HepG2 (cell line): ENCODE measurements around the gene REEP6. TPM values are rescaled to one million over a fixed set of nuclear protein-coding genes. Genes with fewer than 3 reads are reported as not detected.

ENCODE experiments used
- ATAC-seq: fragments of 200-7000 bp; cut with Tn5 transposase; 3 replicates; pipeline ENCODE4 v1.9.1; 2020; ENCODE audit warnings: mild to moderate bottlenecking, moderate library complexity
- BruUV-seq: library from RNA; stranded (reverse); fragments of 400-500 nt; replicated peaks from 2 replicates; lab custom pipeline; 2021; lab: Mats Ljungman, UMichigan
- CTCF ChIA-PET: fragments of 300-600 bp; formaldehyde crosslinking; extraction: SDS; loops from one replicate; lab custom pipeline; 2021; ENCODE audit warnings: low total read pairs, inconsistent platforms, low intra/inter-chr PET ratio; lab: Yijun Ruan, JAX
- POLR2A ChIA-PET: fragments of 350-600 bp; sonication (Branson Sonifier 250); formaldehyde crosslinking; loops from one replicate; lab custom pipeline; 2020; ENCODE audit warnings: antibody characterized with exemption, inconsistent platforms; lab: Yijun Ruan, JAX
- DNase-seq: peaks from one replicate; pipeline ENCODE4 v3.0.0-alpha.2; 2015; ENCODE audit warnings: low spot score
- FAIRE-seq: peaks from 3 replicates; lab custom pipeline; 2011; peaks lifted over from hg19 to GRCh38; lab: Jason Lieb, UNC
- H2AFZ ChIP-seq: one replicate; pipeline ENCODE4 v1.6.1; 2011; ENCODE audit warnings: low read length, inconsistent platforms
- H3K27ac ChIP-seq: fragments of 300-600 bp; 3 replicates; pipeline ENCODE4 v1.8.0; 2011; ENCODE audit warnings: mixed run types, mild to moderate bottlenecking, mixed read lengths, low read length, inconsistent platforms; ENCODE audit not compliant: insufficient read depth; ENCODE audit errors: extremely low read length
- H3K27me3 ChIP-seq, 2 experiments: fragments of 200-600 bp in 1 of 2; 2 replicates in 1 of 2; 3 replicates in 1 of 2; pipeline versions ENCODE4 v1.6.0 to v1.8.0; 2011; ENCODE audit warnings: low read length in 2 of 2, mild to moderate bottlenecking in 2 of 2, moderate library complexity in 2 of 2, inconsistent platforms in 1 of 2; ENCODE audit not compliant: insufficient read depth in 2 of 2, control insufficient read depth in 1 of 2
- H3K36me3 ChIP-seq, 2 experiments: fragments of 200-600 bp in 1 of 2; replicated peaks in 1 of 2; 2 replicates in 1 of 2; 3 replicates in 1 of 2; pipeline versions ENCODE4 v1.5.1 to v1.8.0; 2011; ENCODE audit warnings: low read length in 2 of 2, inconsistent platforms in 1 of 2; ENCODE audit not compliant: insufficient read depth in 2 of 2, control insufficient read depth in 1 of 2
- H3K4me1 ChIP-seq: 2 replicates; pipeline ENCODE4 v1.5.1; 2012; ENCODE audit warnings: low read length, inconsistent platforms; ENCODE audit not compliant: insufficient read depth
- H3K4me2 ChIP-seq: 2 replicates; pipeline ENCODE4 v1.6.0; 2011; ENCODE audit warnings: low read depth, low read length, inconsistent platforms
- H3K4me3 ChIP-seq, 3 experiments: fragments of 200-600 bp in 1 of 3; sonication (generic), shearing (Covaris generic) in 1 of 3; replicated peaks in 1 of 3; 2 replicates each; pipeline ENCODE4 v1.5.1; 2011 to 2016; ENCODE audit warnings: low read length in 3 of 3, inconsistent platforms in 2 of 3, low read depth in 2 of 3, mild to moderate bottlenecking in 2 of 3, control low read depth in 1 of 3, mixed read lengths in 1 of 3; ENCODE audit not compliant: insufficient read depth in 1 of 3
- H3K79me2 ChIP-seq: one replicate; pipeline ENCODE4 v1.6.1; 2011; ENCODE audit warnings: low read length, inconsistent platforms; ENCODE audit not compliant: insufficient read depth
- H3K9ac ChIP-seq: 2 replicates; pipeline ENCODE4 v1.6.0; 2011; ENCODE audit warnings: mild to moderate bottlenecking, low read depth, low read length, inconsistent platforms; ENCODE audit not compliant: insufficient read depth
- H3K9me3 ChIP-seq: 2 replicates; pipeline ENCODE4 v1.5.1; 2012; ENCODE audit warnings: mild to moderate bottlenecking, low read length
- H4K20me1 ChIP-seq: 2 replicates; pipeline ENCODE4 v1.6.0; 2011; ENCODE audit warnings: inconsistent platforms, mild to moderate bottlenecking, low read length, moderate library complexity; ENCODE audit not compliant: insufficient read depth
- NONO ChIP-seq, 2 experiments: fragments of 450-650 bp in 1 of 2; sonication (generic) in 1 of 2; formaldehyde crosslinking in 1 of 2; IDR thresholded peaks in 1 of 2; conservative IDR thresholded peaks in 1 of 2; 2 replicates each; pipeline versions ENCODE4 v1.6.1 to v1.8.0; 2017 to 2022; ENCODE audit warnings: mild to moderate bottlenecking in 1 of 2, missing genetic modification reagents in 1 of 2, moderate library complexity in 1 of 2
- ZBTB33 ChIP-seq: sonication (generic); formaldehyde crosslinking; IDR thresholded peaks from 2 replicates; pipeline ENCODE4 v1.4.0; 2020; ENCODE audit warnings: missing genetic modification reagents
- ZBTB43 ChIP-seq: sonication (generic); formaldehyde crosslinking; conservative IDR thresholded peaks from 2 replicates; pipeline ENCODE4 v1.4.0; 2020; ENCODE audit warnings: missing genetic modification reagents
- ZNF704 ChIP-seq: sonication (generic); formaldehyde crosslinking; IDR thresholded peaks from 2 replicates; pipeline ENCODE4 v1.8.1; 2023; ENCODE audit warnings: mild to moderate bottlenecking, inconsistent platforms, moderate library complexity, missing genetic modification reagents, borderline replicate concordance
- WGBS: methylation state at CpG from one replicate; pipeline ENCODE4 v1.1.6; 2017; ENCODE audit warnings: low lambda C conversion rate; 5-methylcytosine and 5-hydroxymethylcytosine counted together
- in situ Hi-C: cut with HindIII; loops from 2 replicates; pipeline ENCODE4 v1.10.0; 2017; ENCODE audit warnings: low pct_unique_long_range_greater_than_20kb; ENCODE audit not compliant: extremely low pct_ligation_motif_present
- intact Hi-C: fragments of 100-400 bp; cut with micrococcal nuclease; formaldehyde crosslinking; loops from one replicate; pipeline ENCODE4 v1.10.0; 2022; ENCODE audit not compliant: unreplicated experiment
- polyA plus RNA-seq, 8 experiments: library from polyadenylated mRNA; depleted of rRNA in 3 of 8; stranded (reverse) in 7 of 8; unstranded in 1 of 8; fragments of >200 nt; fragmentation: Illumina TruSeq in 4 of 8; extraction: Trizol in 4 of 8; gene quantifications; 2 replicates each; pipeline versions ENCODE4 v1.2.1 to v1.2.3, GENCODE V29; 2011 to 2016; ENCODE audit warnings: low read depth in 4 of 8, missing spikeins in 1 of 8, mixed read lengths in 1 of 8; ENCODE audit not compliant: insufficient read depth in 1 of 8
- total RNA-seq, 5 experiments: library from RNA; depleted of rRNA; stranded (reverse); fragments of >200 nt; fragmentation: Illumina TruSeq; extraction: Trizol; gene quantifications; 2 replicates each; pipeline ENCODE4 v1.2.3, GENCODE V29; 2016; ENCODE audit warnings: low read depth in 1 of 5

REEP6 gene
- total and polyA plus RNA-seq, 2 of the 13 experiments (the other 11 are each of a cell fraction or from before 2014, with no cell fraction given) = 10.0 to 28.8 TPM

DNA sequence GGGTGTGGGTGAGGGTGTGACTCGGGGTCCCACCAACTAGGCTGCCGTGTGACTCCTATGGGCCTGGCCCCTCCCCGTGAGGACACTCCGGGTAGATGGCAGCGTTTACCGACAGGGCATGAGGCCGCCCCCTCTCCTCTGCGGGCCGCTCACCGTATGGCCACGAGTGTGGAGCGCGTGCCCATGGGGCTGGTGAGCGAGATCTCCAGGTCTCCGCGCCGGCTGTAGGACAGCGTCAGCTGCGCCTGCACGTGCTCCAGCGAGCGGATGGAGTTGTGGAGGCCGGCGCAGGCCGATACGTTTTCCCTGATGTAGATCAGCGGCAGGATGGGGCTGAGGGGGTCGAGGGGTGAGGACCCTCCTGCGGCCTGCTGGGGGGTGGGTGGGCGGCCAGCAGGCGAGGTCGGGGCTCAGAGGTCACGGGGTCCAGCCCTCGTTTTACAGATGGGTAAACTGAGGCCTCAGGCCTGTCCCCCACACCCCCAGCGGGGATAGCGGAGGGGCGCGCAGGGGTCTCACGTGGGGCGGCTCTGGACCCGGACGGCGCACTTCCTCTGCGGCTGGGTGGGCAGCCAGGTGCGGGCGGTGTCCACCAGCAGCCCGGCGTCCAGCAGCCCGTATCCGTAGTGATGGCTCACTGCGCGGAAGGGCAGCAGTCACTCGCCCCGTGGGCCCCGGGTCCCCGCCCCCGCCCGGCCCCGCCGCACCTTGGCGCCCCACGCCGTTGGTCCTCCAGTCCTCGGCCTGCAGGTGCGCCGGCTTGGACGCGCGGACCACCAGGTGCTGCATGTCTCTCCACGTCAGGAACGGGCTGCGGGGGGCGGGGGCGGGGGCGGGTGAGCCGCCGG lies 7.6 kb upstream of the REEP6 start:
- H2AFZ ChIP-seq = no peak overlapping the region
- no peak overlapping the region for H3K27ac ChIP-seq
- peaks cover 4% of the 10 kb centered on the region for H3K79me2 ChIP-seq
- peaks cover 33% of the 10 kb centered on the region for H3K4me1 ChIP-seq
- no peaks in the 10 kb centered on the region for H3K27me3 ChIP-seq
- DNase-seq (no peak), FAIRE-seq (no peak), ATAC-seq (no peak)
- H4K20me1 ChIP-seq = 0 out of 2 replicates have a peak, but pooled peaks cover 3% of the 10 kb centered on the region
- intact Hi-C loops (no loop called here), in situ Hi-C loops (no loop called here)
- ChIA-PET POLR2A (interaction anchor here (2.7 kb wide), 1 partner anchor 9 kb away, joined by 29 read pairs; the partner anchor contains the start of gene REEP6), CTCF (no interaction called here)
- BruUV-seq = no TSS peak
- H3K9me3 ChIP-seq = no peaks in the 10 kb centered on the region
- TF ChIP-seq ZBTB33 (CRISPR knock-in tag) (peak; percentile 81; the same call in 1 of the 2 replicates), ZBTB43 (no peak)
- H3K9ac ChIP-seq = no peak overlapping the region
- H3K4me2 ChIP-seq = no peak overlapping the region
- WGBS = 94% methylated on average over 34 of the region's 77 CpGs
- no peak overlapping the region for H3K4me3 ChIP-seq
- H3K36me3 ChIP-seq = no peaks in the 10 kb centered on the region

- H3K4me2 ChIP-seq = no peak overlapping the region
- POLR2A ChIA-PET = no interaction called here
- FAIRE-seq (no peak), ATAC-seq (no peak), DNase-seq (no peak)
- no peak overlapping the region for H3K9ac ChIP-seq
- peaks cover 34% of the 10 kb centered on the region for H3K4me1 ChIP-seq
- WGBS = 92% methylated on average over 10 of the region's 23 CpGs
- H3K79me2 ChIP-seq = no peaks in the 10 kb centered on the region
- no peak for TF ChIP-seq NONO (IDR thresholded peaks at IDR 0.05)
- TF ChIP-seq NONO (CRISPR knock-in tag; conservative IDR thresholded peaks at IDR 0.05) = no peak
- no peak for TF ChIP-seq ZNF704 (CRISPR knock-in tag)
- no peaks in the 10 kb centered on the region for H3K27me3 ChIP-seq
- intact Hi-C loops = no loop called here
- H4K20me1 ChIP-seq = no peaks in the 10 kb centered on the region
- CTCF ChIA-PET = no interaction called here
- H3K27ac ChIP-seq = no peak overlapping the region
- H3K9me3 ChIP-seq = no peaks in the 10 kb centered on the region
- BruUV-seq = no TSS peak
- no peak overlapping the region for H2AFZ ChIP-seq
- H3K36me3 ChIP-seq = no peaks in the 10 kb centered on the region
- in situ Hi-C loops = no loop called here
- no peak overlapping the region for H3K4me3 ChIP-seq
Measured at GRCh38 chr19:1483979-1484428, 7.0 kb upstream of the REEP6 start.
